CD4-positive, alpha-beta T cell treated with Interleukin-10 for 1 hour (primary cell): Measurements from ENCODE around the gene WDR37.
A peak's percentile ranks its signal among the peaks of the same experiment; 100 is the strongest.
"Not testable (repeated sequence)": the region's sequence is repeated elsewhere in the genome, so short reads cannot be mapped to it uniquely, and the experiment has no call there.

ENCODE experiments used
- DNase-seq: peaks from one replicate; pipeline ENCODE4 v3.0.0-alpha.2; 2020

The WDR37 gene, protein sequence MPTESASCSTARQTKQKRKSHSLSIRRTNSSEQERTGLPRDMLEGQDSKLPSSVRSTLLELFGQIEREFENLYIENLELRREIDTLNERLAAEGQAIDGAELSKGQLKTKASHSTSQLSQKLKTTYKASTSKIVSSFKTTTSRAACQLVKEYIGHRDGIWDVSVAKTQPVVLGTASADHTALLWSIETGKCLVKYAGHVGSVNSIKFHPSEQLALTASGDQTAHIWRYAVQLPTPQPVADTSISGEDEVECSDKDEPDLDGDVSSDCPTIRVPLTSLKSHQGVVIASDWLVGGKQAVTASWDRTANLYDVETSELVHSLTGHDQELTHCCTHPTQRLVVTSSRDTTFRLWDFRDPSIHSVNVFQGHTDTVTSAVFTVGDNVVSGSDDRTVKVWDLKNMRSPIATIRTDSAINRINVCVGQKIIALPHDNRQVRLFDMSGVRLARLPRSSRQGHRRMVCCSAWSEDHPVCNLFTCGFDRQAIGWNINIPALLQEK

GRCh38 chr10:1056326-1057105 lies at the start of gene WDR37:
TSS of gene WDR37 (plus strand) at chr10:1056385. CDS start at chr10:1072156, 15,771 bp downstream.
- peak; percentile 88 for DNase-seq

DNA sequence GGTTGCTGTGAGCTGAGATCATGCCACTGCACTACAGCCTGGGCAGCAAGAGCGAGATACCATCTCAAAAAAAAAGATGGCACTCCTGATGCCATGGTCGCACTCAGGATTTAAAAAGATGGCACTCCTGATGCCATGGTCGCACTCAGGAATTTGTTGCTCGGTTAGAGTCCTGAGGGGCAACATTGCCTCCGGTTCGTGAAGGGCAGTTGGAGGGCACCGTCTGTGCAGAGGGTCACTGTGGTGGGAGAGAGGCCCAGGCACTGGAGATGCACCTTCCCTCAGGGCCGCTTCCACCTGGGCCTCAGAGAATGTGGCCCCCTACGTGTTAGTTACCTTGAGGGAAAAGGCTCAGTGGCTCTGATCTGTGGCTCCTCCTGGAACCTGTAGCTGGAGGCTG lies 49.6 kb upstream of the WDR37 start:
- DNase-seq = no peak

DNA sequence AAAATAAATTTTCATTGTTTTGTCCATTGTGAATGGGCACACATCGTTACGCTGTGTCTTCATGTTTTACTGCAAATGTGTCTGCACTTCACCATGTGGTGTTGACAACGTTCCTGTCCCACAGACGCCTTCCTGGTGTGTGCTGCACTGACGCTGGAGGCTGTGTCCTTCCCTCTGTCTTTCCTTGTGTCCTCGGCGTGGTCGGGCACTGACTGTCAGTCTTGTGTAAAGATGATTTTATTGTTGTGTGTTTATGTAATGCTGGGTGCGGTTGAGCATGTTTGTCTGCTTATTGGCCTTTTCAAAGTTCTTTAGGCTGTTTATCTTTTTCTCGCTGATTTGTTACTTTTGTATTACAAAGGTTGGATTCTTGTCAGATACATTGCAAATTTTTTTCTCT lies 48.6 kb upstream of the WDR37 start:
- DNase-seq = no peak

- DNase-seq = no peak
Measured at GRCh38 chr10:1009071-1009494, 47.1 kb upstream of the WDR37 start.

DNA sequence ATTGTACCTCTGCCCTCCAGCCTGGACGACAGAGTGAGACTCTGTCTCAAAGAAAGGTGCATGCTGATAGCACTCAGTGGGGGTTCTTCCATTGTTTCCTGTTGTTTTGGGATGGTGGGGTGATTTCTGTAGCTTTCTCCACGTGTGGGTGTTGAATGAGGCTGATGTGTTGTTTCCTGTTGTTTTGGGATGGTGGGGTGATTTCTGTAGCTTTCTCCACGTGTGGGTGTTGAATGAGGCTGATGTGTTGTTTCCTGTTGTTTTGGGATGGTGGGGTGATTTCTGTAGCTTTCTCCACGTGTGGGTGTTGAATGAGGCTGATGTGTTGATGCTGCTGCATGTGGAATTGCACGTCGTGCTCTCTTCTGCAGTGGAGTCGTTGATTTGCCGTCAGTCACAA lies 46.2 kb upstream of the WDR37 start:
- not testable (repeated sequence) for DNase-seq

DNA sequence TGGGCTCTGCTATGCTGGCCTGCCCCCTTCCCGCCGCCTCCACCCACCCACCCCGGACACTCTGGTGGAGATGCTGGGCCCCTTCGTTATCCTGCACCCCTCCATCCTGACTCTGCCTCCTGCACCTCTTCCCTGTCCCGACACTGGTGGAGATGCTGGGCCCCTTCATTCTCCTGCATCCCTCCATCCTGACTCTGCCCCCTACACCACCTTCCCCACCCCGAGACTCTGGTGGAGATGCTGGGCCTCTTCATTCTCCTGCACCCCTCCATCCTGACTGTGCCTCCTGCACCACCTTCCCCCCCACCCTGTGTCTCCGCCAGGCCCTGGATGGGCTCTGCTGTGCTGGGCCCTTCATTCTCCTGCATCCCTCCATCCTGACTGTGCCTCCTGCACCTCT lies 45.5 kb upstream of the WDR37 start:
- no peak for DNase-seq

DNA sequence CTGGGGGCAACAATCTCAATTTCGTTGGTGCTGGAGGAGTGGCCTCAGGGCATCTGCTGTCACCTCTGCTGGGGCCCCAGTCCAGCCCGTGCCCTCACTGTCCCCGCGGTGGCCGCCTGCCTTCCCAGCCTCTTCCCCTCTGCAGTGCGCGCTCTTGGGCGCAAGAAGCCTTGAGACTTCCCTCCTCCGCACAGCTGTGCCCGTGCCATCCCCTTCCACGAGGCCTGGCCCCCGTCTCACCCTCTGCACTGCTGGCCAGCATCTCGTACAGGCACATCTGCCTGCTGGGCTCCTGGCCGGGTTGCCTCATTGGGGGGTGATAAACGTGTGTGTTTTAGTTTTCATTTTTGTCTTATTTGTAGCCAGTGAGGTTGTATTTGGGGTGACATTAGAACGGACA lies 44.5 kb upstream of the WDR37 start:
- DNase-seq = no peak

DNA sequence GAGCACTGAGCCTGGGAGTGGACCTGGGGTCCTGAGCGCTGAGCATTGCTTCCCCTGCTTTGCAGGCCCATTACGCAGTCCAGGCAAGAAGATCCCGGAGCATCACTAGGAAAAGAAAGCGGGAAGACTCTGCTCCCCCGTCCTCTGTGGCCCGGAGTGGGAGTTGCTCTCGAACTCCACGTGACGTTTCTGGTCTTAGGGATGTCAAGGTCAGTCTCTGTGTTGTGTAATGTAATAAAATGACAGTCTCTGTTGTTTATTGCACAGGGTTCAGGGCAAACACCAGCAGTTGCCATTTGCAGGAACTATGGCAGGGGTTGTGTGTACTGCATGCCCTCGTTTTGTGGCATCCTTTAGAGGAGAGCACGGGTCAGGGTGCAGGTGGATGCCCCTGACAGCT lies 40.5 kb upstream of the WDR37 start:
- DNase-seq = no peak

- DNase-seq = no peak
Measured at GRCh38 chr10:1019362-1019761, 36.8 kb upstream of the WDR37 start.

GRCh38 chr10:1020460-1020859 lies 35.7 kb upstream of the WDR37 start:
- no peak for DNase-seq

- DNase-seq = no peak
Measured at GRCh38 chr10:1020958-1021357, 35.2 kb upstream of the WDR37 start.

DNA sequence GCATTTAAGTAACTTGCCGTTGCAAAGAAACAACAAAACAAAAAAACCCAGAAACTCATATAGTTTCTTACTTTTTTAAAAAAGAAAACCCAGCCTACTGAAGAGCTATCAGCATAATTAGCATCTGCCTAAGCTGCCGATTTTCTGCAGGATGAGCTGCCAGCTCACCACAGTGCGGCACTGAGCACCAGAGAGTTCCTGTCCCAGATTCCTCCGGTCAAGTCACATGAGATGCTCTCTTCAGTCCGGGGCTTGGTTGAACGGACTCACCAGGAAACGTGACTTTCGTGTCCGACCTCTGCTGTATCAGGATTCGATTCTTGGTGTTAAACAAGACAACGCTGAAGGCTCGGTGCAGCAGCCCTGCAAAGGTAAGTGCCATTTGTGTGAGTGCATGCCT lies 33.8 kb upstream of the WDR37 start:
- DNase-seq = no peak

DNA sequence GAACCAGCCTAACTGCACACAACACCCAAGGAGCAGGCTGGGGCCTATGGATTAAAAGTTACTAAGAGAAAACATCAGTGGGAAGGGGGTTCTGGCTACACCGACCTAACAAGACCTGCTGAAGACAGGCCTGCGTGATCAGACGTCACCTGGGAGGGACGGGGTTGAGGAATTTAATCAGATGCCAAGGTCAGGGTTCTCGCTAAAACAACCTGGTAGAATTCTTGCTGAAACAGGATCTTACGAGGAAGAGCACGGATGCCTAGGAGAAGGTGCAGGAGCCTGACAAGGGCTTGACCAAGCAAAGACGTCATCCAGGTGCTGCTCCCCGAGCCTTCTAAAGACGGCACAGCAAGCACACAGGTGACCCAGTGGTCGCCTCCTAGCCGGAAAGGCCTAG lies 32.1 kb upstream of the WDR37 start:
- no peak for DNase-seq

DNA sequence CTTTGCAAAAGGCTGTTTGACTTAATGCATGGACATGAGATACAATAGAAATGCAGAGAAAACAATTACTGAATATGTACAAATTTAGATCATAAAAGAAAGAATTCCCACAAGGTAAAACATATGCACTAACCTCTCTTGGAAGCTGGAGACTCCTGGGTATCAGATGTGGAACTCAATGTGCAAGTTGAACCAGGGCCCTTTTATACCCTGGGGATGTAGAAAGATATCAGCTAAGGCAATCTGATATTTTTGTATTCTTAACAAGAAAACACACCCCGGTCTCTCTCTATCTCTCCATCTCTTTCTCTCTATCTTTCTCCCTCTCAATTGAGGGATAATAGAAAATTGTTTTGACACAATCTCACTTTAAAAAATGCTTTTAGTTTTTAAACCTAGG lies 30.5 kb upstream of the WDR37 start, which contains the start of gene IDI2:
Gene IDI2, minus strand, starts transcription at position 177 of the 400 bp plus-strand sequence. CDS start 1,136 bp downstream, outside the sequence.
- DNase-seq = no peak

DNA sequence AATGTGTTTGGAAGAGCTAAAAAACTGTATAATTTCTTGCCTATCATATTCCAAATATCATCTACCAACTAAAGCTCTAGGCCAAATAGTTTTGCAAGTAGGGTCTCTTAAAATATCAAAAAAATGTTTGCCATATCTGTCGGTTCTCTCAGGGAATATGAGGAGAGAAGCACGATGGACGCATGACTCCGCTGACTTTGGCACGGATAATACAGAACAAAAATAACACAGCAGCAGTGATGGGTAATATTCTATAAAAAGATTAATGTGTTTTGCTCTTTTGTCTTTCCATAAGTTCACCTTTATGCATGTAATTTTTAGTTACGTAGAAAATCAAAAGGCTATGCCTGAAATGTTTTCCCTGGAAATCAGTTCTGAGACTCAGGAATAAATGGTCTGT lies 29.6 kb upstream of the WDR37 start:
- DNase-seq = no peak

GRCh38 chr10:1029838-1030237 lies 26.3 kb upstream of the WDR37 start:
- no peak for DNase-seq

DNA sequence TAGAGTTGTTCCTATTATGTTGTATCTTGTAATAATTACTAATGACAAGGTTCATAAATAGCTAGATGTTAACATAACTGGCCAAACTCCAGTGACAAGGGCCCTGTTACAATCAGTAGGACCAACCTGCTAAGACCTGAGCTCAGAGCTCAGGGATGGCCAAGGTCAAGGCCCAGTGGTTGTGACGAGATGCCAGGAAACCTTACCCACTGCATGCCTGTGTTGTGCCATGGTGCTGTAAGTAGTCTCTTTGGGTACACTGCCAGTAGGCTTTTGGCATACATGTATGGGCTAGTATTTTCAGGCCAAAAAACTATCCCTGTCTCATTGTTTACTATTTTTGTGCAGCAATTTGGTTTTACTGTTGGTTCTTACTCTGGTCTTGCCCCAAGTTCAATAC lies 22.6 kb upstream of the WDR37 start:
- DNase-seq = no peak

DNA sequence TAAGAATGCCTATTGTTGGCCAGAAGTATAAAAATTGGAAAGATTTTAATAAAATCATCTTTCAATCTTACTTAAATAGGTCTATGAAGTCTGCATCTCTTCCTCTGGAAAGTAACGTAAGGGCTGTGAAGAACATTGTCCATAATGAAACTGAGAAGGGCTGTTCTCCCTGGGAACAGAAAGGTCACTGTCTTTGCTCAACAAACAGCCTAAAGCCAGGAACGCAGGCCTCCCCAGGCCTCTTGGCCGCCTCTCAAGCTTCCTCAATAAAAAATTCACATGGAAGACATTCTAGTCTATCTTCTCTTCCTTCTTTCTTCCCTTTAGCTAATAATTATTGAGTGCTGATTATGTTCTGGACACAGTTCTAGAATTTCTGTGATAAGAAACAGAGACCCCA lies 21.4 kb upstream of the WDR37 start:
- DNase-seq = no peak

GRCh38 chr10:1035201-1035600 lies 21.0 kb upstream of the WDR37 start:
- DNase-seq = no peak

- DNase-seq = peak; percentile 26
Measured at GRCh38 chr10:1036341-1036791, 19.8 kb upstream of the WDR37 start.

GRCh38 chr10:1037098-1037497 lies 19.1 kb upstream of the WDR37 start:
- DNase-seq = no peak

DNA sequence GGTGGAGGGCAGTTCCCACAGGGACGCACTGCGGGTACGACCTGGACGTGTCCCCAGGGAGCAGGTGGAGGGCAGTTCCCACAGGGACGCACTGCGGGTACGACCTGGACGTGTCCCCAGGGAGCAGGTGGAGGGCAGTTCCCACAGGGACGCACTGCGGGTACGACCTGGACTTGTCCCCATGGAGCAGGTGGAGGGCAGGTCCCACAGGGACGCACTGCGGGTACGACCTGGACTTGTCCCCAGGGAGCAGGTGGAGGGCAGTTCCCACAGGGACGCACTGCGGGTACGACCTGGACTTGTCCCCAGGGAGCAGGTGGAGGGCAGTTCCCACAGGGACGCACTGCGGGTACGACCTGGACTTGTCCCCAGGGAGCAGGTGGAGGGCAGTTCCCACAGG lies 17.4 kb upstream of the WDR37 start:
- not testable (repeated sequence) for DNase-seq

DNA sequence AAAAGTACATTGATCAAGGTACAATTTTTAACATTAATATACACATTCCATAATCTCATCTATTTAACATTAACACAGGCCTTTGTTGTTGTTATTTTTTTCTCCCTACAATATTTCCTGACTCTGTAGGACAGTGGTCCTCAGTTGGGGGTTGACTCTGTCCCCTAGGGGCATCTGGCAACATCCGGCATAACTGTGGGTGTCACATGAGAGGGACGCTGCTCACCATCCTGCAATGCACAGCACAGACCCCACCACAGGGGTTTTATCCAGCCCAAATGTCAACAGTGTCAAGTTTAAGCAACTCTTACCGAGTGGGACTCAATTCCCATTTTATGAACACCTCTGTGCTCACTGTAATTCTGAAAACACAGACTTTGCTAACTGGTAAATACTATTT lies 16.1 kb upstream of the WDR37 start:
- DNase-seq = no peak

GRCh38 chr10:1041514-1041913 lies 14.7 kb upstream of the WDR37 start:
- DNase-seq = no peak
